GM18526 (cell line): ENCODE results near the gene GMDS.

ENCODE experiments used
- POLR2A ChIP-seq: IDR thresholded peaks from 3 replicates; pipeline ENCODE4 v1.6.1; 2011; ENCODE audit not compliant: insufficient read length; ENCODE audit errors: extremely low read depth

The GMDS gene

GRCh38 chr6:2178125-2178524 is 67.3 kb downstream of the GMDS start:
- TF ChIP-seq POLR2A = no peak

DNA sequence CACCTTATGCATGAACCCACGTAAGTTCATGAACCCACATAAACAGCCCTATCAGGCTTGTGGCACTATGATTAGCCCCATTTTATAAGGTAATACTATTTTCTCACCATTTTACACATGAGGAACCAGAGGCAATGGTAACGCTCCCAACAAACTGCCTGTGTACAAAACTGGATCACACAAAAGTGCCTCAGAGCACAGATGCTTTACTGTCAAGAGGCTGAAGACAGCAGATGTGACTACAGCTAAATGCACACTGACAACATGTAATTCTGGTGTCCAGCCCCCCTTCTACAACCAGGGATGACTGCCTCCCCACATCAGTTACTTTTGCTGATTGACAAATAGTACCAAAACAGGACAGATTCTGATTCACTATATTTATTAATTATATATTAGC is 69.6 kb downstream of the GMDS start:
- TF ChIP-seq POLR2A = no peak

DNA sequence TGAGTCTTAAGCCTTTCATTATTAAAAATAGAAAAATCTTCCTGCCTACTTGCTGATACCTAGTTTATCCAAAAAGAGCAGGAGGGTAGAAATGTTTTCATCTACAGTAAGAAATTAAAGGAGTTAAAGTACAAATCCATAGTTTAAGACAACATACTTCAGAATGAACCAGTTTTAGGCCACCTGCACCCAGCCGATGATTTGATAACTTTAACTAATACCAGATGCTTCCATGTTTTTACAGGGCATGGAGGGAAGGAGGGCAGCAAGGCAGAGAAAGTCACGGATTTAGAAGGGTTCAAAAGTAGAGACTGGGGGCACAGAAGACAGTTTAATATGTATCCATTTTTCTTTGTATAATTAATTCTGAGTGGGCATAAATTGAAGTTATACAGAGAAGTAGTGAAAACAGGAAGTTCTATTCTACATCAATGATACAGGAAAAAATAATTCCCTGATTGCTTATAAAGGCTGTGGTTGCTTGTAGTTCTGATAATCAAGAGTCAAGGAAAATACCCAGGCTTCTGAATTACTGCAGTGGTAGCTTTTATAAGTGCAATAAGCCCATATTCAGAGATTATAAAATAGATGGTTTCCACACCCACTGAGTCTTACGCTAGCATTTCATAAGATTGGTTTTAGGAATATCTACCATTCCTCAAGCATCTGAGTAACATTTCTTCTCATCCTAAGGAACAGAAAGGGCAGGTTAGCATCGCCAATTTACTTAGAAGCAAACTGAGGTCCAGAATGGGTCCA is 72.0 kb downstream of the GMDS start:
- no peak for TF ChIP-seq POLR2A

- no peak for TF ChIP-seq POLR2A
Observed at GRCh38 chr6:2171728-2172127, 73.7 kb downstream of the GMDS start.

DNA sequence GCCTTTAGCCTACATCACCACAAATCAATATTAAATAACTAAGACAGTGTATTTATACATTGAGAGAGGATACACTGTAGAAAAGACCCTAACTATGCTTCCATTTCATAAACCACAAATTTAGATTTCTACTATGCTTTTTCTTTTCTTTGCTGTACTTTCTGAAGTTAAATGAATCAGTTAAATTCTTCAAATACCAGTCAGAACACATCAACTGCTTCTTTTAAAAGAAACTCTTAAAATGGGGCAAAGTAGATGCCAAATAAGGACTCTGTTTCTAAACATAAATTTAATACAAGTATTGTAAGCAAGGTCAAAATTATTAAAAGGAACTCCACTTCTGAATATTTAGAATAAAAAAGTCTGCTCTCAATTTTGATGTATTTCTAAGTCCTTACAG is 76.9 kb downstream of the GMDS start:
- no peak for TF ChIP-seq POLR2A

DNA sequence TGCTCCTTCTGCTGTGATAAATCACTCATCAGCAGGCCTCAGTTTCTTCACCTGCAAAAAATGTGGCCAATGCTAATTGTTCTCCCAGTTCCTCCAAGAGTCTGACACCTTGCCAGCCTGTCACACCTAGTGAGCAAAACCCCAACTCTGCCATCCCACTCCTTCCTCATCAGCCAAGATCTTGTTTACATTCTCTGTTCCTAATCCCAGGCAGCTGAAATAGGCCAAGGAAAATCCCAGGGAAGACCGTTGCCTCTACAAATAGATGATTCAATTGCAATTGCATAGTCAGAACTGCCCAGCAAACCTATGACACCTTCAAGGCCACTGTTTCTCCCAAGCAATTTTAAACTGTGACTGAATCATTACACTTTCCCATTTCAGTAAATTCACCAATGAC is 78.7 kb downstream of the GMDS start:
- no peak for TF ChIP-seq POLR2A

GRCh38 chr6:2165286-2165685 is 80.1 kb downstream of the GMDS start:
- TF ChIP-seq POLR2A = no peak

DNA sequence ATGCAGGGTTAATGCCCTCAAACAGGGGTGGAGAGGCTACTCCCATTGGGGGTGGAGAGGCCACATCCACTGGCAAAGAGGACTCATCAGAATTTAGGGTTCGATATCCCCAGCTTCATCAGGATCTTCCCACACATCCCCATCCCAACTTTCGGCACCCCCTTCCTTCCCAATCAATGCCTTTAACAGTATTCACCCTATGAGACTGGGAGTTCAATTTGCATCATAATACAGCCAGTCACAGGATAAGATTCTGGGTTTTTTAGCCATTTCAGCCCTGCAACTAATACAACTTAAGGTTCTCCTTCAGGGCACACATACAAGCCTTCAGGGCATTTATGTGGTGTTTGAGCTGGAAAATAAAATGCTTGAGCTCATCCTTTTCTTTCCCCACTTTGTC is 80.9 kb downstream of the GMDS start:
- TF ChIP-seq POLR2A = no peak

- TF ChIP-seq POLR2A = no peak
Observed at GRCh38 chr6:2162079-2162445, 83.3 kb downstream of the GMDS start.

GRCh38 chr6:2158596-2159271 is 86.7 kb downstream of the GMDS start:
- TF ChIP-seq POLR2A = no peak

DNA sequence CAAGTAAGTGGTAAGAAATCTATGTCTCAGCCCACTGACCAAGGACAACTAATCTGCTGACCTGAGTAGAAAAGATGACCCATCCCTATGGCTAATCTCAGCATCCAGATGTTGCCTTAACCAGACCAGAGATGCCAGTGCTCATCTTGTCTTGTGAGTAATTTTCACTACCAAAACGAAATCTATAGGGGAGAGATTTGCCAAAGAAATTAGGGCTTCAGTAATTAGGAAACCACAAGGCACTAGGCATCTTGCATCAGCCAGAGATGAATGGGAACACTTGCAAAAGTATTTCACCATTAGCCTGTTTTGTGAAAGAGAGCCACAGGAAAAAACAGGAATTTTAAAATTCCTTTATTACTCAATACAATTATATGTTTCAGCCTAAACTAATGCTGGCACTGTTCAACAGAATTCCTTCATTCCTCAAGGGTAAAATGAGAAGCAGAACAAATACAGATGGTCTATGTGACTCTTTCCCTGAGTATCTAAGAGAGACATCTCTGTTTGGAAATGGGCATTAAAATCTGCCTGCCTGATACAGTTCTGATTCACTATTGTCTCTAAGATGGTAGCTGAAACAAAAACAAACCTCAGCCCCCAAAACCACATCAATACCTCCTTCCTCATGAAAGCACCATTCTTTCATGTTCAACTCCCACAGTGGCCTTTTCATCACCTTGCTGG is 87.8 kb downstream of the GMDS start:
- no peak for TF ChIP-seq POLR2A

DNA sequence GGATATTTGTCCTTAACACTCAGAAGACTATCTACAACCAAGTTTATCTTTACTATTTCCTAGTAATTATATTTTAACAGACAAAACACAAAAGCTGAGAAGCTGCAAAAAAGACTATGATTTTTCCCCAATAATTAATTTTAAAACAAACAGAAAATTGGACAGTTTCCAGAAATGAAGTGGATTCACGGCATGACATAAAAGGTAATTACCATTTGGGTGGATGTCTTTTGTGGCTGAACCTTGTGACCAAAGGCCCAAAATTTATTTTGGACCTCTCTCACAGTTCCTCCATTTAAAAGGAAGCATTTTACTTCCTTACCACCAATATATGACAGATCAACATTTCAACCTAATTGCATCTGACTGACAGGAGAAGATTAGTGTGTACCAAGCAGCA is 90.2 kb downstream of the GMDS start:
- TF ChIP-seq POLR2A = no peak

DNA sequence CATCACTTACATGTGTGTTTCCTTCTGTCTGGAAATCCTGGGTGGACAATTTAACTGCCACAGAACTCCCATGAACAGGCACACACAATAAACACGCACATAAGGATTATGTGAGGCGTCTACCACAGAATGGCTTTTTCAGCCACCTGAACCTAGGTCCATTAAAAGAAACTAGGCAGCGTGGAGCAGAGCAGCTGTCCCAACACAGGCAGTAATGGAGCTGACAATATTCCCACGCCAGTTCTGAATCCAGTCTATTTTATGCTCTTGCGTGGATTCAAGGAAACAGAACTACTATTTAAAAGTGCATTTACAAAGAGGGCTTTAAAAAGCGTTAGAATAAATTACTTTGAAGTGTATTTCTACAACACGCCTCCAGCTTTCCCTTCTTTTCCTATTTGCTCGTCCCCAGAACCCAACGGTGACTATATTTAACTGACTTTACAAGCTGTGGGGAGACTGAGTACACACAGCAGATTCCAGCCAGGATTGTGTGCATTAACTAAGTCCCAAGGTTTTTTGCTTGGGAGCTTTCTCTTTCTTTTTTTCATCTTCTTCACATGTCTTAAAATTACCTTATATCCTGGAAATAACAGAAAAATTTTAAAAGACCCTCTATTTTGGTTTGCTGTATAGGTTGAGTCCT is 95.9 kb downstream of the GMDS start:
- TF ChIP-seq POLR2A = no peak

GRCh38 chr6:2148748-2149147 is 96.7 kb downstream of the GMDS start:
- TF ChIP-seq POLR2A = no peak

GRCh38 chr6:2147766-2148448 is 97.5 kb downstream of the GMDS start:
- no peak for TF ChIP-seq POLR2A

GRCh38 chr6:2147261-2147660 is 98.1 kb downstream of the GMDS start:
- no peak for TF ChIP-seq POLR2A

DNA sequence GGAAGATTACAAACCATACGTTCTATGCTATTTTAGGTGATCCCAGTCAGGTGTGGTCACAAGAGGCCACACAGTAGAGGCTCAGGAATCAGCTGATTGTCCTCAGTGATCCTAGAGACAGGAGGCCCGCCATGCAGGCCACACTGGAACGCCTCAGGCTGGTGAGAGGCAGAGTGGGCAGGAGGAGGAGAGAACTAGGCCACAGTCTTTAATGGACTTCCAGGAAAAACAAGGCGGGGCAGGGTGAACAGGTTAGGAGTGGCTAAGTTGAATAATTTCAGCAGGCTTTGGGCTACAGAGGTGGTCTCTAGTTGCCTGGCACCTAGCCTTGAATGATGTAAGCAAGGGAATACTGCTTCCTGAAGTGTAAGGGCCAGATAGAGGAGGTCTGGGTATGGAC is 101.2 kb downstream of the GMDS start:
- TF ChIP-seq POLR2A = no peak
